Measurements from ENCODE around the gene BLZF1.
"Not testable (repeated sequence)": the region's sequence is repeated elsewhere in the genome, so short reads cannot be mapped to it uniquely, and the experiment has no call there.

The BLZF1 gene, protein sequence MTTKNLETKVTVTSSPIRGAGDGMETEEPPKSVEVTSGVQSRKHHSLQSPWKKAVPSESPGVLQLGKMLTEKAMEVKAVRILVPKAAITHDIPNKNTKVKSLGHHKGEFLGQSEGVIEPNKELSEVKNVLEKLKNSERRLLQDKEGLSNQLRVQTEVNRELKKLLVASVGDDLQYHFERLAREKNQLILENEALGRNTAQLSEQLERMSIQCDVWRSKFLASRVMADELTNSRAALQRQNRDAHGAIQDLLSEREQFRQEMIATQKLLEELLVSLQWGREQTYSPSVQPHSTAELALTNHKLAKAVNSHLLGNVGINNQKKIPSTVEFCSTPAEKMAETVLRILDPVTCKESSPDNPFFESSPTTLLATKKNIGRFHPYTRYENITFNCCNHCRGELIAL

DNA sequence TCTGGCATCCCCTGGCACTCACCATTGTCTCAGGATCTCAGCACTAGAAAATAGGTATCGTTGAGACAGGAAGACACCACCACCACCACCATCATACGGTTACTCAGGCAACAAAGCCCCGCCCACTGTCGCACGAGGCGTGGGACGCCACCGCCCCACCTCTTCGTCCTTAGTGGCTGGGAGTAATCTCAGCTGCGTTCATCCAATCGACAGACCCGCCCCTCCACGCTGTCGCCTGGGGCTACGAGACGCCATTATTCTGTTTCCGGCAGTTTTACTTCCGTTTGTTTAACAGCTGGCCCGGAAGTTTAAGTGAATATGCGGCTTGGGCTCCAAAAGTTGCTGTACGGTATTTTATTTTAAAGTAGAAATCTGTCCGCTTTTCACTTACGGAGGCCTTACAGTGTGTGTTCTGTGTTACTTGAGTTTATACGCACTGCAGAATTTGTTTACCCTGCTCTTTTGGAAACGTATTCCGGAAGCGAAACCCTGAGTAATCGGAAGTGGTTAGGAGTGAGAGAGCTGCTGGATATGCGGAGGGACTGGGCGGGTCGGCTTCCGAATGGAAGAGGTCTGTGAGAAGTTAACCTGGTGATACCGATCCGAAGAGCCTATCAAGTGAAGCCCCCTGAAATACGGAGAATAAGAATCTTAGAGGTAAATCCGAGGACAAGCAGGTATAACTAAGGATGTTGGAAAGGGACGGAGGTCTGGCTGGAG is at the start of gene BLZF1, which contains the start of gene NME7:
TSS of gene BLZF1 (plus strand) at position 510 of the 720 bp plus-strand sequence. CDS start 1,328 bp downstream, outside the sequence.
TSS of gene NME7 (minus strand) at position 112 of the 720 bp plus-strand sequence. CDS start at position 25, 87 bp downstream.
- peak; percentile 98 for DNase-seq (ENCODE audit: low read depth)

- no peak for DNase-seq (ENCODE audit: low read depth)
Measured at GRCh38 chr1:169318536-169319244, 49.3 kb upstream of the BLZF1 start.

GRCh38 chr1:169321539-169321938 is 46.5 kb upstream of the BLZF1 start:
- DNase-seq (ENCODE audit: low read depth), result no peak

GRCh38 chr1:169322138-169322537 is 45.9 kb upstream of the BLZF1 start:
- DNase-seq (ENCODE audit: low read depth), result no peak

GRCh38 chr1:169325117-169325516 is 42.9 kb upstream of the BLZF1 start:
- DNase-seq (ENCODE audit: low read depth), result no peak

GRCh38 chr1:169326261-169326955 is 41.6 kb upstream of the BLZF1 start:
- no peak for DNase-seq (ENCODE audit: low read depth)

DNA sequence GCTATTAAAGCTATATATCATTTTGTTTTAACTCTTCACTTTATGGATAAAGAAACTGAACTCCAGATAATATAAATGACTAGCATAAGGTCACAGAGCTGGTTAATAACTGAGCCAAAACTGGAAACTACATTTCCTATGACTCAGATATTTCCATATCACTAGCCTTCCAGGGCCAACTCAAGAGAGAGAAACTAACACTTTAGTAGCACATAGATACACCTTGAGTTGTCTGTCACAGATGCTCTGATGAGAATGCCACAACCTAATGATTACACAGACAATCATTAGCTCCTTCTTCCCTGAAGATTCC is 41.1 kb upstream of the BLZF1 start:
- no peak for DNase-seq (ENCODE audit: low read depth)

GRCh38 chr1:169327875-169328274 is 40.1 kb upstream of the BLZF1 start:
- no peak for DNase-seq (ENCODE audit: low read depth)

GRCh38 chr1:169329383-169329782 is 38.6 kb upstream of the BLZF1 start:
- no peak for DNase-seq (ENCODE audit: low read depth)

DNA sequence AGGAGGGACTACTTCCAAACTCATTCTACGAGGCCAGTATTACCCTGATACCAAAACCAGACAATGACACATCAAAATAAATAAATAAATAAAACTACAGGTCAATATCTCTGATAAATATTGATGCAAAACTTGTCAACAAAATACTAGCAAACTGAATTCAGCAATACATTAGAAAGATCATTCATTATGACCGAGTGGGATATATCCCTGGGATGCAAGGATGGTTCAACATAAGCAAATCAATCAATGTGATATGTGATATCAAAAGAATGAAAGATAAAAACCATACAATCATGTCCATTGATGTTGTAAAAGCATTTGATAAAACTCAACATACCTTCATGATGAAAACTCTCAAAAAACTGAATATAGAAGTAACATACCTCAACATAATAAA is 37.1 kb upstream of the BLZF1 start:
- DNase-seq (ENCODE audit: low read depth), result no peak

DNA sequence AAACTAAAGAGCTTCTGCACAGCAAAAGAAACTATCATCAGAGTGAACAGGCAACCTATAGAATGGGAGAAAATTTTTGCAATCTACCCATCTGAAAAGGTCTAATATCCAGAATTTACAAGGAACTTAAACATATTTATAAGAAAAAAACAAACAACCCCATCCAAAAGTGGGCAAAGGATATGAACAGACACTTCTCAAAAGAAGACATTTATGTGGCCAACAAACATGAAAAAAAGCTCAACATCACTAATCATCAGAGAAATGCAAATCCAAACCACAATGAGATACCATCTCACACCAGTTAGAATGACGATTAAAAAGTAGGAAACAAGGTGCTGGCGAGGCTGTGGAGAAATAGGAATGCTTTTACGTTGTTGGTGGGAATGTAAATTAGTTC is 33.3 kb upstream of the BLZF1 start:
- not testable (repeated sequence) for DNase-seq (ENCODE audit: low read depth)

- DNase-seq (ENCODE audit: low read depth), result not testable (repeated sequence)
Measured at GRCh38 chr1:169336947-169337715, 30.9 kb upstream of the BLZF1 start.

GRCh38 chr1:169338617-169339016 is 29.4 kb upstream of the BLZF1 start:
- DNase-seq (ENCODE audit: low read depth), result no peak

DNA sequence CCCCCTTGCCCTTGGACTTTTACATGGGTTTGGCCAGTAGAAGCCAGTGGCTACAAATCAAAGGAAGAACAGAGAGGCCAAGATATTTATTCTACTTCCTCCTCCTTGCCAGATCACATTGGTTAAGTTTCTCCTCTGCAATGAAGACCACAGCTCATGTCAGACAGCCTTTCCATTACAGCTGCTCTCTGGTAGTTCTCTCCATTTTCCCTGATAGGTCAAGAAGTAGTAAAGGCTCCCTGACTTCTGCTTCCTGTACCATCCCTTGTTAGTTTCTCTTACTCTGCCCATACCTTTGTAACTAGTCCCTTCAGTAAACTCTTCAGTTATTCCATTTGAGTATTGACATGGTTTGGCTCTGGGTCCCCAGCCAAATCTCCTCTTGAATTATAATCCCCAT is 28.2 kb upstream of the BLZF1 start:
- DNase-seq (ENCODE audit: low read depth), result no peak

GRCh38 chr1:169340882-169341281 is 27.1 kb upstream of the BLZF1 start:
- no peak for DNase-seq (ENCODE audit: low read depth)

GRCh38 chr1:169342096-169342495 is 25.9 kb upstream of the BLZF1 start:
- DNase-seq (ENCODE audit: low read depth), result not testable (repeated sequence)

DNA sequence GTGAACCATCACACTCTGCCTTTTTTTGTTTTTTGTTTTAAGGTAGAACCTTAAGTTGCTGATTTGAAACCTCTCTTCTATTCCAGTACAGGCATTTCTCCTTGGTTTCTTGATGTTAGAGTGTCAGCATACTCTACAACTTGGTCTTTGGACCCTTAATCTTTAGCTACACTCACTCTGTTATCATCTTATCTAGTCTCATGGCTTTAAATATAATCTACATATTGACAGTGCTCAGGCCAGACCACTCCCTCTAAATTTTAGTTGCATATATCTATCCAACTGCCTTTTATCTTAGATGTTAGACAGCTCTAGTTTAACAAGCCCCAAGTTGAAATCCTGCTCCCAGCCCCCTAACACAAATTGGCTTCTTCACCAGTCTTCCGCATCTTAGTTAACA is 22.5 kb upstream of the BLZF1 start:
- DNase-seq (ENCODE audit: low read depth), result no peak

DNA sequence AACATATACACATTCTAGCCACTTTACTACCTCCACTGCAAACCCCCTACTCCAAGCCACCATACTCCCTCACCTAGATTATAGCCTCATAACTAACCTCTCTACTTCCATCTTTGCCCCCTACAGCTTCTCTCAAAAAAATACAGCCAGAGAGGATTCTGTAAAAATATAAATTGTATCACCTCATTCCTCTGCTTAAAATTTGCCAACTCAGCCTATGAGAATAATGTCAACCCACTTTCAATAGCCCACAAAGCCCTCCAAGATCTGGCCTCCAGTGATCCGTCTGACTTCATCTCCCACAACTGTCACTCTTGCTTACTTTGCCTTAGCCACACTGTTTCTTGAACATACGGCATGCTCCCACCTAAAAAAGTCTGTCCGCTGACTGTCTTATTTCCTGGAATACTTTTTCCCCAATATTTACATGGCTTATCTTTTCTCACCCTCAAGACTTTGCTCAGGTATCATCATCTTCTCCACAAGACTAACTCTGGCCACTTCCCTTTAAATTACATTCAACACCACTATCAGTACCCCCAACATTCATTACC is 21.9 kb upstream of the BLZF1 start:
- no peak for DNase-seq (ENCODE audit: low read depth)

- no peak for DNase-seq (ENCODE audit: low read depth)
Measured at GRCh38 chr1:169347688-169348382, 20.2 kb upstream of the BLZF1 start.

- DNase-seq (ENCODE audit: low read depth), result no peak
Measured at GRCh38 chr1:169348383-169349036, 19.5 kb upstream of the BLZF1 start.

Data from stimulated activated CD4-positive, alpha-beta T cell treated with anti-CD3 and anti-CD28 coated beads, Interleukin-2, amount 100 ng/mL, for 4 hours (primary cell).